Fibroblast of mammary gland (primary cell): ENCODE data around the gene PTPN13.
A peak's percentile ranks its signal among the peaks of the same experiment; 100 is the strongest.

Source experiments
- DNase-seq: peaks from one replicate; pipeline ENCODE4 v3.0.0-alpha.2; 2010; ENCODE audit warnings: low read depth
- H3K4me3 ChIP-seq: 2 replicates; pipeline ENCODE4 v1.5.1; 2011; ENCODE audit warnings: low read depth, mild to moderate bottlenecking, low read length, moderate library complexity; ENCODE audit not compliant: control insufficient read depth
- CTCF ChIP-seq: conservative IDR thresholded peaks from 2 replicates; pipeline ENCODE4 v1.5.1; 2011; ENCODE audit warnings: low read depth, low read length, inconsistent platforms; ENCODE audit not compliant: control insufficient read depth, insufficient read depth

The PTPN13 gene

GRCh38 chr4:86586626-86587380, 7.3 kb upstream of the PTPN13 start:
- no peak for TF ChIP-seq CTCF
- H3K4me3 ChIP-seq: no peak overlapping the region
- no peak for DNase-seq

DNA sequence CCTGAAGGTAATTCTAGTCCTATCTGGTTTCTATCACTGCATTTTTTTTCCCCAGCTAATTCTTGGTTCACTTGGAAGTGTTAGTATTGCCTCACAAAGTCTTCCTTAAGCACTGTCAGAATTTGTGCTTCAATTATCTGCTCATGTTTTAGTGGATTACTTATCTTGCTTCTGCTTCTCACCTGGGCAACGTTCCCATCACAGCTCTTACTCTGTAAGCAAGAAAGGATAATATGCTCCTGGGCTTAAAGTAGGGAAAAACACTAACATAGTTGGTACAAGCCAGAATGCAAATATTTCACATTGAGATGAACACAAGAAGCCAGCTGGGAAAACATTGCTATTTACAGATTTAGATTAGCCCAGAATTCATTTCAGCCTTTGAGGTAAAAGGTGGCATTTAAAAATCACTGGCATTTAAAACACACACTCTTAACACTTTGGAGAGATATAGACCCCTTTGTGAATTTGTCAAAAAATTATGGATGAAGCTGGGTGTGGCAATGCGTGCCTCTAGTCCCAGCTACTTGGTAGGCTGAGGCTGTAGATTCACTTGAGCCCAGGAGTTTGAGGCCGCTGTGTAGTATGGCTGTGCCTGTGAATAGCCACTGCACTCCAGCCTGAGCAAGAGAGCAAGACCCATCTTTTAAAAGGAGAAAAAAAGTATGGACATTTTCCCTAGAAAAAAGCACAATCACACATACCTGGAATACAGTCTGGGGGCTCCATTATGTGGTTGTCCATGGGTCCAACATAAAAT, 6.6 kb upstream of the PTPN13 start:
- no peak for DNase-seq
- H3K4me3 ChIP-seq: no peak overlapping the region
- no peak for TF ChIP-seq CTCF

DNA sequence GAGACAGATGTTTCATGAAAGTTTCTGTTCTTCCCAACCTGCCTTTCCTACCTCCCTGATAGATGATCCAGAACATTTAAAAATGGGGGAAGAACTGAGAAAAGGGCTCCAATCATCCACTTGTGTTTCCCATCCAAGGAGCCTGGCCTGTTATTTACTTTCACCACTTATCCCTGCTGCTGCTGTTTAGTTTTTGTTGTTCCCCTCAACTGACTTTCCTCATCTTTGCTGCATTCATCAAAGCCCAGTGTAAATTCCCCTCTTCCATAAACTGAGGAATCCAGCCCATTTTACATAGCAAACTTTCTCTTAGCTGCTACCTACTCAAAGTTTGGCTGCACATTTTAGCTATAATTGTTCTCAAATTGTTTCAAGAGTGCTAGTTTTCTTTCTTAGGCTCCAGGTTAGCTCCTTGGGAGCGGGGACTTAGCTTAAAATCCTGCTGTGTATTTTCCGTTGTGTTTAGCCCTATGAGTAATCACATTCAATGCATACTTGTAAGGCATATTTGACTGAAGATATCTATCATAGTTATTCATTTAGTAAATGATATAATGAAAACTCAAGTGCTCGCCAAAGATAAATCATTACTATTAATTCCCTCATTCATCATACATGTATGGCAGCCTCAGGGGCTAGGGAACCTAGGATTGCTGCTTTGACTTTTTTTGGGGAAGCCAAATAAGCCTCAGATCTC, 1.4 kb upstream of the PTPN13 start:
- no peak for TF ChIP-seq CTCF
- no peak overlapping the region for H3K4me3 ChIP-seq
- DNase-seq: no peak

DNA sequence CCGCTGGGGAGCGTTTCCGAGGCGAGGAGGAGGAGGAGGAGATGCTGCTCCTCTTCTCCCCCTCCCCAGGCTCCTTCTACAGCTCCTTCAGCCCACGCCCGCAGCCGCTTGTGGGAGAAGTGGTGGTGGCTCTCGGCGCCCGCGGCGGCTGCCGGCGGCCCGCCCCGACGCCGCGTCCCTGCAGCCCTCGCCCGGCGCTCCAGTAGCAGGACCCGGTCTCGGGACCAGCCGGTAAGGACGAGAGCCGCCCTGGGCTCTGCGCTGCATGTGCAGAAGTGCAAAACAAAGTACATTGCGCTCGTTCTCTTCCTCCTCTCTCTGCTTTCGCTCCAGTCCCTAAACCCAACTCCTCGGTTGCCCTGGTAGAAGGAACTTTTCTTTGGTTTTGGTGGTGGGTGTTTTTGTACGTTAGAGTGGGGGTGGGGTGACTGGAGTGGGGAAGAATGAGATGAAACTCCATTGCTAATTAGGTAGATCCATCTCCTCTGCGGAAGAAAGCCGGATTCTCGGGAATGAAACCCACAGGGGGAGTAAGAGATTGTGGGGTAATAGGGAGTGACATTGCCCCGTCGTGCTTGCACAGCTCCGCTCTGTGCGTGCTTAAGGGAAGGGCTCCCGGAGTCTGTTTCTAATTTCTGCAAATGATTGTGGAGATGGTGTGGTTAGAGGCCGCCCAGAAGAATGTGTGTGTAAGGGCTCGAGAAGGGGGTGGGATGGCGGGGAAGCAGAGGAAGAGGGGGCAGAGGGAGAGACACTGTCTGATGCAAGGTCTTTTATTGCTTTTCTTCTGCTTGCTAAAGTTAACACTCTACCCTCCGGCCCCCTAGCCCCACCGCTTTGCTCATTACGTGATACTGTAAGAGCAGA, 677 bp downstream of the PTPN13 start:
- DNase-seq: peak; percentile 91

GRCh38 chr4:86595426-86595805, 1.3 kb downstream of the PTPN13 start:
- TF ChIP-seq CTCF: no peak
- peak; percentile 57 for DNase-seq
- H3K4me3 ChIP-seq: peak overlapping the region; percentile 91

More for the DNA sequence above, 677 bp downstream of the PTPN13 start:
- H3K4me3 ChIP-seq: peak overlapping the region; percentile 91
- peak; percentile 22 for TF ChIP-seq CTCF

DNA sequence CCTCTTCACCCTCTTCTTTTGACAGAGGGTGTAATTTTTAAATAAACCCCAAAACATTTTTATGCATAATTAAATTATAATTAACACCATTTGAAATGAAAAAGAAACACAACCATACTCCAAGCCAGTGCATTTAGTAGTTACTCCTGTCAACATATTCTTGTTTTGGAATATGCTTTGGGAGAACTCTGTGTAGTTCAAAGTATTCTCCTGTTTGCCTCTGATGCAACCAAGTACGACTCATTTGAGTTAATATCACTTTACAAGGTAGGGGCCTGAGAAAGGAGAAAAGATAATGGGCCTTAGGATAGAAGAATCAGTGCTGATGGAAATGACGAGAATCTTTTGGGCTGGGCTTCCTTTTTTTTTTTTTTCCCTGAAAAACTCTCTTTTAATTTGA, 2.7 kb downstream of the PTPN13 start:
- peak; percentile 50 for DNase-seq
- no peak for TF ChIP-seq CTCF
- H3K4me3 ChIP-seq: no peak overlapping the region
